HL-60 (cell line): ENCODE results near the gene SLC17A9.

ENCODE experiments used
- TF ChIP-seq, protein P1 (sequence below): IDR thresholded peaks from one replicate; pipeline ENCODE4 v1.5.1; 2011; ENCODE audit warnings: low read length, control low read depth, inconsistent platforms; ENCODE audit not compliant: insufficient read depth
- TF ChIP-seq, protein P2 (sequence below): IDR thresholded peaks from 2 replicates; pipeline ENCODE4 v1.6.1; 2012; ENCODE audit warnings: low read depth; ENCODE audit not compliant: insufficient replicate concordance

DNA sequence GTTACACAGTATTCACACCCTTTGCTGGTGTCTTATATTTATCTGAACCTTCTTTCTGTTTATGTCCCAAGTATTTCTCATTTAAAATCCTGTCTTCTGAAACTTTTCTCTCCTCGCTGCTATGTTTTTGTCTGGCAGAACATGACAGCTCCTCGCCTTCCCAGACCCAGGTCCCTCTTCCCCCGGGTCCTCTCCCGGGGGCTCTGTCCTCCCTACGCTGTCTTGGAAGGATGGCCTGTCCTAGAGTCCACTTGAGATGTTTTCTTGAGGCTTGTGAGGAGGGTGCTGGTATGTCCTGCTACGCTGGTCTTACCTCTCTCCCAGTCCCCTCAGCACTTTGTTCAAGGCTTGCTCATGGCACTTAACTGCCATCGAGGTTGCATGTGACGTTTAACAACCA, 8.3 kb upstream of the SLC17A9 start:
- TF ChIP-seq, protein P1, sequence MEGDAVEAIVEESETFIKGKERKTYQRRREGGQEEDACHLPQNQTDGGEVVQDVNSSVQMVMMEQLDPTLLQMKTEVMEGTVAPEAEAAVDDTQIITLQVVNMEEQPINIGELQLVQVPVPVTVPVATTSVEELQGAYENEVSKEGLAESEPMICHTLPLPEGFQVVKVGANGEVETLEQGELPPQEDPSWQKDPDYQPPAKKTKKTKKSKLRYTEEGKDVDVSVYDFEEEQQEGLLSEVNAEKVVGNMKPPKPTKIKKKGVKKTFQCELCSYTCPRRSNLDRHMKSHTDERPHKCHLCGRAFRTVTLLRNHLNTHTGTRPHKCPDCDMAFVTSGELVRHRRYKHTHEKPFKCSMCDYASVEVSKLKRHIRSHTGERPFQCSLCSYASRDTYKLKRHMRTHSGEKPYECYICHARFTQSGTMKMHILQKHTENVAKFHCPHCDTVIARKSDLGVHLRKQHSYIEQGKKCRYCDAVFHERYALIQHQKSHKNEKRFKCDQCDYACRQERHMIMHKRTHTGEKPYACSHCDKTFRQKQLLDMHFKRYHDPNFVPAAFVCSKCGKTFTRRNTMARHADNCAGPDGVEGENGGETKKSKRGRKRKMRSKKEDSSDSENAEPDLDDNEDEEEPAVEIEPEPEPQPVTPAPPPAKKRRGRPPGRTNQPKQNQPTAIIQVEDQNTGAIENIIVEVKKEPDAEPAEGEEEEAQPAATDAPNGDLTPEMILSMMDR: no peak
- TF ChIP-seq, protein P2, sequence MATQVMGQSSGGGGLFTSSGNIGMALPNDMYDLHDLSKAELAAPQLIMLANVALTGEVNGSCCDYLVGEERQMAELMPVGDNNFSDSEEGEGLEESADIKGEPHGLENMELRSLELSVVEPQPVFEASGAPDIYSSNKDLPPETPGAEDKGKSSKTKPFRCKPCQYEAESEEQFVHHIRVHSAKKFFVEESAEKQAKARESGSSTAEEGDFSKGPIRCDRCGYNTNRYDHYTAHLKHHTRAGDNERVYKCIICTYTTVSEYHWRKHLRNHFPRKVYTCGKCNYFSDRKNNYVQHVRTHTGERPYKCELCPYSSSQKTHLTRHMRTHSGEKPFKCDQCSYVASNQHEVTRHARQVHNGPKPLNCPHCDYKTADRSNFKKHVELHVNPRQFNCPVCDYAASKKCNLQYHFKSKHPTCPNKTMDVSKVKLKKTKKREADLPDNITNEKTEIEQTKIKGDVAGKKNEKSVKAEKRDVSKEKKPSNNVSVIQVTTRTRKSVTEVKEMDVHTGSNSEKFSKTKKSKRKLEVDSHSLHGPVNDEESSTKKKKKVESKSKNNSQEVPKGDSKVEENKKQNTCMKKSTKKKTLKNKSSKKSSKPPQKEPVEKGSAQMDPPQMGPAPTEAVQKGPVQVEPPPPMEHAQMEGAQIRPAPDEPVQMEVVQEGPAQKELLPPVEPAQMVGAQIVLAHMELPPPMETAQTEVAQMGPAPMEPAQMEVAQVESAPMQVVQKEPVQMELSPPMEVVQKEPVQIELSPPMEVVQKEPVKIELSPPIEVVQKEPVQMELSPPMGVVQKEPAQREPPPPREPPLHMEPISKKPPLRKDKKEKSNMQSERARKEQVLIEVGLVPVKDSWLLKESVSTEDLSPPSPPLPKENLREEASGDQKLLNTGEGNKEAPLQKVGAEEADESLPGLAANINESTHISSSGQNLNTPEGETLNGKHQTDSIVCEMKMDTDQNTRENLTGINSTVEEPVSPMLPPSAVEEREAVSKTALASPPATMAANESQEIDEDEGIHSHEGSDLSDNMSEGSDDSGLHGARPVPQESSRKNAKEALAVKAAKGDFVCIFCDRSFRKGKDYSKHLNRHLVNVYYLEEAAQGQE: no peak
